ENCODE results near the gene CCNI2. TPM values are rescaled to one million over a fixed set of nuclear protein-coding genes. Genes with fewer than 3 reads are reported as not detected.

CCNI2 gene
- total and polyA plus RNA-seq, 10 of the 15 experiments (the other 5 are each of a cell fraction or from before 2014, with no cell fraction given) = 1.8 to 8.0 (median 3.2) TPM

DNA sequence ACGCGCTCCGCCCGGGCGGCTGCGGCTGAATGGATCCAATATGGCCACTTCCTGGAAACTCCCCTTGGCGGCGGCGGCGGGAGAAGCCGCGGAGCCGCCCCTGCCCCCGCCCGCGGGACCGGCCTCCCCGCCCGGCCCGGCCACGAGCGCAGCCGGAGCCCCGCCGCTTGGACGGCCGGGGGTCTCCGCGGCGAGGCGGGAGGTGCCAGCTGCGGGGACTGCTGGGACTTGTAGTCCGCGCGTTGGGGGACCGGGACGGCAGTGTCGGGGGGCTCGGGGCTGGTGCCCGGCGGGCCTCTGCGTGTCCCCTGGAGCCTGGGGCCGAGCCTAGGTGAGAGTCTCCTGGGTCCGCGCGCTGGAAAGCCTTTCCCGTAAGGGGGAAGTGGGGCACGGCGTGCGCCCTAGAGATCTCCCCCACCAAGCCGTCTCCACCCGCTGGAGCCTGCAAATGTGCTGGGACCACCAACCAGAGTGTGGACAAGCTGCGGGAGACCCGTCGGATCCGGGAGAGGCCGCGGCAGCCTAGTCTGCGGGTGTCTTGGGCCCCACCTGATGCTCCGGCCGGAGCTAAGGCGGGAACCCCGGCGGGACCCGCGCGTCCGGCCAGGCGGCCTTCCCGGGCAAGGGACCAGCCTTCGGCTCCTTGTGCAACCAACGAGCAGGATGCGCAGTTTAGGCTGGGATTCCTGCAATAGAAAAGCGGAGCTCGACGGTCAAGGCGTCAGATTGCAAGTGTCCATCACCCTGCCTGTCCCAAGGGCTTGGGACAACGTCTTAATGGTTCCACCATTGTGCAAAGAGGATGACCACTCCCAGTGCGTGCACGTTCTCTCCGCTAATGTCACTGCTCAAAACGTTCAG, 30.2 kb downstream of the CCNI2 start, which contains the start of gene SEPTIN8 (continued):
- TF ChIP-seq, protein P1, sequence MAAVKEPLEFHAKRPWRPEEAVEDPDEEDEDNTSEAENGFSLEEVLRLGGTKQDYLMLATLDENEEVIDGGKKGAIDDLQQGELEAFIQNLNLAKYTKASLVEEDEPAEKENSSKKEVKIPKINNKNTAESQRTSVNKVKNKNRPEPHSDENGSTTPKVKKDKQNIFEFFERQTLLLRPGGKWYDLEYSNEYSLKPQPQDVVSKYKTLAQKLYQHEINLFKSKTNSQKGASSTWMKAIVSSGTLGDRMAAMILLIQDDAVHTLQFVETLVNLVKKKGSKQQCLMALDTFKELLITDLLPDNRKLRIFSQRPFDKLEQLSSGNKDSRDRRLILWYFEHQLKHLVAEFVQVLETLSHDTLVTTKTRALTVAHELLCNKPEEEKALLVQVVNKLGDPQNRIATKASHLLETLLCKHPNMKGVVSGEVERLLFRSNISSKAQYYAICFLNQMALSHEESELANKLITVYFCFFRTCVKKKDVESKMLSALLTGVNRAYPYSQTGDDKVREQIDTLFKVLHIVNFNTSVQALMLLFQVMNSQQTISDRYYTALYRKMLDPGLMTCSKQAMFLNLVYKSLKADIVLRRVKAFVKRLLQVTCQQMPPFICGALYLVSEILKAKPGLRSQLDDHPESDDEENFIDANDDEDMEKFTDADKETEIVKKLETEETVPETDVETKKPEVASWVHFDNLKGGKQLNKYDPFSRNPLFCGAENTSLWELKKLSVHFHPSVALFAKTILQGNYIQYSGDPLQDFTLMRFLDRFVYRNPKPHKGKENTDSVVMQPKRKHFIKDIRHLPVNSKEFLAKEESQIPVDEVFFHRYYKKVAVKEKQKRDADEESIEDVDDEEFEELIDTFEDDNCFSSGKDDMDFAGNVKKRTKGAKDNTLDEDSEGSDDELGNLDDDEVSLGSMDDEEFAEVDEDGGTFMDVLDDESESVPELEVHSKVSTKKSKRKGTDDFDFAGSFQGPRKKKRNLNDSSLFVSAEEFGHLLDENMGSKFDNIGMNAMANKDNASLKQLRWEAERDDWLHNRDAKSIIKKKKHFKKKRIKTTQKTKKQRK (IDR thresholded peaks at IDR 0.05; ENCODE audit: low read depth, low read length) = no peak
- TF ChIP-seq NFIC (IDR thresholded peaks at IDR 0.05; ENCODE audit: low read depth, low read length) = no peak

DNA sequence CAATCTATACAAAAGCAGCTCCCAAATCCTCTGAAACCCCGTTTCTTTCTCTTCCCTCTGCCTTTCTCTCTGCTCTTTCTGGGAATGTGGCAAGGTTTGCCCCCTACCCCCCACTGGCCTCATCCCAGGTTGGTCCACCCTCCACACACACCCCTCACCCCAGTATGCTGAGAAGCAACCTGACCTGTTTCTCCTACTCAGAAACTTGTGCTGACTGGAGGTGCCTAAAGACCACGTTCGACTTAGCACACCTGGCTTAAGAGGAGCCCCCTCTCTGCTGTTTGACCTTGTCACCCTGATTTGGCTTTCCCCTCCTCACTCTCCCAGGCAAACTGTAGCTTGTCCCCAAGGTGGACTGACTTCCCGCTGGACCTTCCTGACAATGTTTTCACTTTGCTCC, 30.9 kb downstream of the CCNI2 start:
- no peak for FAIRE-seq
- H3K9ac ChIP-seq (ENCODE audit: control insufficient read depth, insufficient read depth, low read length) = no peak overlapping the region
- CTCF ChIA-PET = interaction anchor here (0.6 to 1.7 kb wide), 8 partner anchors 22 to 76 kb away, joined by 3 to 7 read pairs (median 3); no protein-coding TSS in a partner anchor
- TF ChIP-seq ZNF622 (IDR thresholded peaks at IDR 0.05) (no peak), HDAC6 (IDR thresholded peaks at IDR 0.05; ENCODE audit: unreplicated experiment) (no peak), CEBPB (IDR thresholded peaks at IDR 0.05; ENCODE audit: borderline replicate concordance in 1 of 2, low read depth in 2 of 2, low read length in 2 of 2) (no peak), KAT2A (conservative IDR thresholded peaks at IDR 0.05; ENCODE audit: control insufficient read depth, low read depth, low read length) (no peak)
- TF ChIP-seq, protein P2, sequence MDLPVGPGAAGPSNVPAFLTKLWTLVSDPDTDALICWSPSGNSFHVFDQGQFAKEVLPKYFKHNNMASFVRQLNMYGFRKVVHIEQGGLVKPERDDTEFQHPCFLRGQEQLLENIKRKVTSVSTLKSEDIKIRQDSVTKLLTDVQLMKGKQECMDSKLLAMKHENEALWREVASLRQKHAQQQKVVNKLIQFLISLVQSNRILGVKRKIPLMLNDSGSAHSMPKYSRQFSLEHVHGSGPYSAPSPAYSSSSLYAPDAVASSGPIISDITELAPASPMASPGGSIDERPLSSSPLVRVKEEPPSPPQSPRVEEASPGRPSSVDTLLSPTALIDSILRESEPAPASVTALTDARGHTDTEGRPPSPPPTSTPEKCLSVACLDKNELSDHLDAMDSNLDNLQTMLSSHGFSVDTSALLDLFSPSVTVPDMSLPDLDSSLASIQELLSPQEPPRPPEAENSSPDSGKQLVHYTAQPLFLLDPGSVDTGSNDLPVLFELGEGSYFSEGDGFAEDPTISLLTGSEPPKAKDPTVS (IDR thresholded peaks at IDR 0.05; ENCODE audit: low read depth, low read length) = no peak
- TF ChIP-seq, protein P3, sequence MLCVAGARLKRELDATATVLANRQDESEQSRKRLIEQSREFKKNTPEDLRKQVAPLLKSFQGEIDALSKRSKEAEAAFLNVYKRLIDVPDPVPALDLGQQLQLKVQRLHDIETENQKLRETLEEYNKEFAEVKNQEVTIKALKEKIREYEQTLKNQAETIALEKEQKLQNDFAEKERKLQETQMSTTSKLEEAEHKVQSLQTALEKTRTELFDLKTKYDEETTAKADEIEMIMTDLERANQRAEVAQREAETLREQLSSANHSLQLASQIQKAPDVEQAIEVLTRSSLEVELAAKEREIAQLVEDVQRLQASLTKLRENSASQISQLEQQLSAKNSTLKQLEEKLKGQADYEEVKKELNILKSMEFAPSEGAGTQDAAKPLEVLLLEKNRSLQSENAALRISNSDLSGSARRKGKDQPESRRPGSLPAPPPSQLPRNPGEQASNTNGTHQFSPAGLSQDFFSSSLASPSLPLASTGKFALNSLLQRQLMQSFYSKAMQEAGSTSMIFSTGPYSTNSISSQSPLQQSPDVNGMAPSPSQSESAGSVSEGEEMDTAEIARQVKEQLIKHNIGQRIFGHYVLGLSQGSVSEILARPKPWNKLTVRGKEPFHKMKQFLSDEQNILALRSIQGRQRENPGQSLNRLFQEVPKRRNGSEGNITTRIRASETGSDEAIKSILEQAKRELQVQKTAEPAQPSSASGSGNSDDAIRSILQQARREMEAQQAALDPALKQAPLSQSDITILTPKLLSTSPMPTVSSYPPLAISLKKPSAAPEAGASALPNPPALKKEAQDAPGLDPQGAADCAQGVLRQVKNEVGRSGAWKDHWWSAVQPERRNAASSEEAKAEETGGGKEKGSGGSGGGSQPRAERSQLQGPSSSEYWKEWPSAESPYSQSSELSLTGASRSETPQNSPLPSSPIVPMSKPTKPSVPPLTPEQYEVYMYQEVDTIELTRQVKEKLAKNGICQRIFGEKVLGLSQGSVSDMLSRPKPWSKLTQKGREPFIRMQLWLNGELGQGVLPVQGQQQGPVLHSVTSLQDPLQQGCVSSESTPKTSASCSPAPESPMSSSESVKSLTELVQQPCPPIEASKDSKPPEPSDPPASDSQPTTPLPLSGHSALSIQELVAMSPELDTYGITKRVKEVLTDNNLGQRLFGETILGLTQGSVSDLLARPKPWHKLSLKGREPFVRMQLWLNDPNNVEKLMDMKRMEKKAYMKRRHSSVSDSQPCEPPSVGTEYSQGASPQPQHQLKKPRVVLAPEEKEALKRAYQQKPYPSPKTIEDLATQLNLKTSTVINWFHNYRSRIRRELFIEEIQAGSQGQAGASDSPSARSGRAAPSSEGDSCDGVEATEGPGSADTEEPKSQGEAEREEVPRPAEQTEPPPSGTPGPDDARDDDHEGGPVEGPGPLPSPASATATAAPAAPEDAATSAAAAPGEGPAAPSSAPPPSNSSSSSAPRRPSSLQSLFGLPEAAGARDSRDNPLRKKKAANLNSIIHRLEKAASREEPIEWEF (IDR thresholded peaks at IDR 0.05; ENCODE audit: insufficient replicate concordance, low read depth, low read length) = no peak

More for the DNA sequence above, 30.9 kb downstream of the CCNI2 start:
- Histone ChIP-seq H3K4me3 (peak overlapping the region; percentile 83; the same call in 1 of the 2 replicates), H3K27ac (ENCODE audit: control insufficient read depth, insufficient read depth) (no peak overlapping the region), H4K20me1 (ENCODE audit: control insufficient read depth, insufficient read depth) (no peaks in the 10 kb centered on the region), H3K9me3 (replicated peaks; ENCODE audit: control insufficient read depth, insufficient read depth, low read length) (no peaks in the 10 kb centered on the region), H3K36me3 (ENCODE audit: control insufficient read depth in 2 of 2, insufficient read depth in 2 of 2, low read length in 1 of 2) (no peaks in the 10 kb centered on the region), H3K4me2 (ENCODE audit: control insufficient read depth, insufficient read depth) (peak overlapping the region; percentile 90), H3K27me3 (replicated peaks in 1 of 2; ENCODE audit: control insufficient read depth in 2 of 2, insufficient read depth in 2 of 2, low read length in 1 of 2) (no peaks in the 10 kb centered on the region), H2AFZ (ENCODE audit: control insufficient read depth, low read depth, low read length) (peak overlapping the region; percentile 97), H3K79me2 (ENCODE audit: control insufficient read depth, insufficient read depth, low read length) (peaks cover 9% of the 10 kb centered on the region), H3K4me1 (ENCODE audit: control insufficient read depth, insufficient read depth, low read length) (peaks cover 7% of the 10 kb centered on the region)
- WGBS (ENCODE audit: insufficient coverage, insufficient replicate concordance, low lambda C conversion rate, missing lambda C conversion rate) = 88% methylated on average over 4 of the region's 4 CpGs
- BruUV-seq (replicated peaks) = no TSS peak
- intact Hi-C loops (cut with micrococcal nuclease; ENCODE audit: unreplicated experiment) (no loop called here), in situ Hi-C loops (cut with MboI) (no loop called here)
- SMC1A ChIA-PET (ENCODE audit: uncharacterized antibody, unreplicated experiment) = interaction anchor here (0.9 to 7.5 kb wide), 8 partner anchors 16 to 90 kb away, joined by 3 to 88 read pairs (median 5); partner anchors contain the start of gene CCNI2
- no peak for DNase-seq (ENCODE audit: low read depth, low spot score)
- POLR2A ChIA-PET = interaction anchor here (0.5 to 7.2 kb wide), 11 partner anchors 12 to 114 kb away, joined by 3 to 56 read pairs (median 5); partner anchors contain the start of genes CCNI2 and KIF3A
- RAD21 ChIA-PET (ENCODE audit: unreplicated experiment) = interaction anchor here (1.2 to 2.5 kb wide), 6 partner anchors 24 to 115 kb away, joined by 3 to 9 read pairs (median 6); partner anchors contain the start of gene KIF3A
- no peak for ATAC-seq
